Activated naive CD4-positive, alpha-beta T cell (primary cell): ENCODE data around the gene AP2A1.

Source experiments
- DNase-seq, 4 experiments: peaks; one replicate each; lab custom pipeline; 2025; lab: John Stamatoyannopoulos, UW

AP2A1 gene

GRCh38 chr19:49855676-49856573 lies 89.1 kb downstream of the AP2A1 start:
- DNase-seq, result no peak

DNA sequence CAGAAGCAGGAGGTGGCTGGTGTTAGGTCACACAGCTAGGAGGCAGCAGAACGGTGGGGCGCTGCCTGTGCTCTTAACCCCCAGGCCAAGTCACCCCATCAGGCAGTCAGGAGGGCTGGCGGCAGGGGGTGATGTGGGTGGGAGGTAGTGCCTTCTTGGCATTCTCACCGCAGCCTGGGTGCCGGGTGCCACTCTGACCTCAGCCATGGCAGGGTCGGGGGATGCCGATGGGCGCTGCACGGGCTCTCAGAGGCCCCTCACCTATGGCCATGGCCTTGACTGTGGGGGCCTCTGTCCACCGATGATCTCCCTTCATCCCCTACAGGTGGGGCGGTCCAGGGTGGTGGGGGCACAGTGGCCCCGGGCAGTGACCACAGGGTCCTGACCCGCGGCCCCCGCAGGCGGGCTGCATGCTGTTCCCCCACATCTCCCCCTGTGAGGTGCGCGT lies 89.8 kb downstream of the AP2A1 start:
- DNase-seq, result no peak
